GM12891 (cell line): ENCODE measurements around the gene MYO1F.
A peak's percentile ranks its signal among the peaks of the same experiment; 100 is the strongest.

Experiments used
- POLR2A ChIP-seq: IDR thresholded peaks from 2 replicates; pipeline ENCODE4 v1.6.1; 2011; ENCODE audit warnings: low read depth, low read length, control low read depth
- POLR2AphosphoS5 ChIP-seq: IDR thresholded peaks from 2 replicates; pipeline ENCODE4 v1.6.1; 2011; ENCODE audit warnings: low read depth, low read length, control low read depth
- SPI1 ChIP-seq: IDR thresholded peaks from 2 replicates; pipeline ENCODE4 v1.6.1; 2011; ENCODE audit warnings: low read depth, low read length, control low read depth
- TAF1 ChIP-seq: IDR thresholded peaks from 2 replicates; pipeline ENCODE4 v1.6.1; 2011; ENCODE audit warnings: low read depth, low read length, control low read depth

GRCh38 chr19:8489561-8490394 is 87.5 kb downstream of the MYO1F start:
- peak; percentile 73 for TF ChIP-seq POLR2AphosphoS5
- TF ChIP-seq TAF1, result no peak
- TF ChIP-seq POLR2A, result peak; percentile 51; the same call in 1 of the 2 replicates
- TF ChIP-seq SPI1, result no peak
